Activated CD8-positive, alpha-beta T cell treated with anti-CD3 and anti-CD28 coated beads for 36 hours (primary cell): ENCODE measurements around the gene DET1. TPM values are rescaled to one million over a fixed set of nuclear protein-coding genes. Genes with fewer than 3 reads are reported as not detected.

ENCODE experiments used
- ATAC-seq: fragments of 200-7000 bp; cut with Tn5 transposase; one replicate; pipeline ENCODE4 v1.10.0; 2021; ENCODE audit warnings: mild to moderate bottlenecking, moderate library complexity
- CTCF ChIA-PET: fragments of 350-600 bp; sonication (Branson Sonifier 250); formaldehyde crosslinking; loops from one replicate; lab custom pipeline; 2021; ENCODE audit warnings: antibody characterized with exemption; lab: Charles Lee
- POLR2A ChIA-PET: fragments of 350-600 bp; sonication (Branson Sonifier 250); formaldehyde crosslinking; loops from one replicate; lab custom pipeline; 2021; ENCODE audit warnings: antibody characterized with exemption; lab: Charles Lee
- DNase-seq: peaks from one replicate; pipeline ENCODE4 v3.0.0-alpha.2; 2020
- H3K27ac Mint-ChIP-seq: one replicate; pipeline ENCODE4 v1.8.0; 2021; ENCODE audit warnings: mild to moderate bottlenecking, mixed read lengths
- H3K27me3 Mint-ChIP-seq: one replicate; pipeline ENCODE4 v1.8.0; 2021; ENCODE audit warnings: mixed read lengths
- H3K36me3 Mint-ChIP-seq: one replicate; pipeline ENCODE4 v1.8.0; 2021; ENCODE audit warnings: low read depth, mixed read lengths
- H3K4me1 Mint-ChIP-seq: one replicate; pipeline ENCODE4 v1.8.0; 2021; ENCODE audit warnings: low read depth, mixed read lengths
- H3K4me3 Mint-ChIP-seq: one replicate; pipeline ENCODE4 v1.8.0; 2021; ENCODE audit warnings: mild to moderate bottlenecking, moderate library complexity, mixed read lengths
- H3K9me3 Mint-ChIP-seq: one replicate; pipeline ENCODE4 v1.8.0; 2021; ENCODE audit warnings: mixed read lengths
- CTCF ChIP-seq: fragments of 200-600 bp; IDR thresholded peaks from one replicate; pipeline ENCODE4 v1.8.0; 2022; ENCODE audit warnings: antibody characterized with exemption, mild to moderate bottlenecking
- intact Hi-C: fragments of 100-400 bp; cut with micrococcal nuclease; formaldehyde crosslinking; loops from one replicate; pipeline ENCODE4 v1.10.0; 2022
- total RNA-seq, 2 experiments: library from RNA; stranded (reverse); gene quantifications; one replicate each; pipeline ENCODE4 v1.2.3, GENCODE V29; 2021

DET1 gene
- total RNA-seq, 2 experiments from 2014 or later = 2.1 to 2.6 TPM

- TF ChIP-seq CTCF = no peak
- ChIA-PET CTCF (no interaction called here), POLR2A (no interaction called here)
- Mint-ChIP-seq H3K4me1 (peaks cover 6% of the 10 kb centered on the region), H3K36me3 (peaks cover 18% of the 10 kb centered on the region), H3K27me3 (no peaks in the 10 kb centered on the region), H3K9me3 (no peaks in the 10 kb centered on the region), H3K27ac (no peak overlapping the region), H3K4me3 (no peak overlapping the region)
- intact Hi-C loops = no loop called here
- DNase-seq = no peak
- no peak for ATAC-seq
These were observed 37.2 kb downstream of the DET1 start for GRCh38 chr15:88509321-88509720.

- intact Hi-C loops = no loop called here
- POLR2A ChIA-PET = no interaction called here
- no peak overlapping the region for H3K4me3 Mint-ChIP-seq
These were observed 39.9 kb downstream of the DET1 start for GRCh38 chr15:88506628-88507027.

DNA sequence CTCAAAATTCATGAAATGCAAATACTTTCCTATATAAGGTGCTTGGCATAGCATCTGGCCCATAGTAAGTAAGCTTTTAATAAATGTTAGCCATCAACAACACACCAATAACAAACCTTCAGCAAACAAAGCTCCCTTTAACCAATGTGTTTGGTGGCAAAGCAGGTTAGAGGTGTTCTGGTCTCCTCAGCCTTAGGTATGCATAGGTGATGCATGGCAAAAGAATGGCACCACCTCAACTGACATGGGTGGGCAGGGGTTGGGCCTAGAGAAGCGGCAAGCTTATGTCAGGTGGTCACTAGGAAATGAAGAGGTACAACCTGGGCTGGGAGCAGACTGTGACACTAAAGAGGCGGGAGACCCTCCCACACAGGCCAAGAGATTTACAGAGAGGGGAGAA is 40.8 kb downstream of the DET1 start:
- H3K36me3 Mint-ChIP-seq = peaks cover 15% of the 10 kb centered on the region
- intact Hi-C loops = no loop called here
- no peak for DNase-seq

More at GRCh38 chr15:88506628-88507027, 39.9 kb downstream of the DET1 start:
- peaks cover 6% of the 10 kb centered on the region for H3K4me1 Mint-ChIP-seq
- DNase-seq (no peak), ATAC-seq (no peak)
- CTCF ChIA-PET = no interaction called here
- H3K36me3 Mint-ChIP-seq = peaks cover 21% of the 10 kb centered on the region
- TF ChIP-seq CTCF = no peak
- H3K27me3 Mint-ChIP-seq = no peaks in the 10 kb centered on the region
- H3K27ac Mint-ChIP-seq = no peak overlapping the region
- no peaks in the 10 kb centered on the region for H3K9me3 Mint-ChIP-seq

GRCh38 chr15:88504445-88504844 is 42.0 kb downstream of the DET1 start:
- DNase-seq (no peak), ATAC-seq (no peak)
- H3K9me3 Mint-ChIP-seq = no peaks in the 10 kb centered on the region
- H3K27ac Mint-ChIP-seq = no peak overlapping the region
- no peak for TF ChIP-seq CTCF
- no peaks in the 10 kb centered on the region for H3K4me1 Mint-ChIP-seq
- H3K27me3 Mint-ChIP-seq = no peaks in the 10 kb centered on the region
- CTCF ChIA-PET = interaction anchor here (0.6 kb wide), 1 partner anchor 261 kb away, joined by 4 read pairs; no protein-coding TSS in a partner anchor
- POLR2A ChIA-PET = no interaction called here
- no peak overlapping the region for H3K4me3 Mint-ChIP-seq
- peaks cover 10% of the 10 kb centered on the region for H3K36me3 Mint-ChIP-seq
- intact Hi-C loops = no loop called here

More for the DNA sequence above, 40.8 kb downstream of the DET1 start:
- Mint-ChIP-seq H3K27me3 (no peaks in the 10 kb centered on the region), H3K4me3 (no peak overlapping the region), H3K4me1 (peaks cover 6% of the 10 kb centered on the region), H3K27ac (no peak overlapping the region), H3K9me3 (no peaks in the 10 kb centered on the region)
- ATAC-seq = no peak
- ChIA-PET POLR2A (no interaction called here), CTCF (no interaction called here)
- TF ChIP-seq CTCF = no peak

DNA sequence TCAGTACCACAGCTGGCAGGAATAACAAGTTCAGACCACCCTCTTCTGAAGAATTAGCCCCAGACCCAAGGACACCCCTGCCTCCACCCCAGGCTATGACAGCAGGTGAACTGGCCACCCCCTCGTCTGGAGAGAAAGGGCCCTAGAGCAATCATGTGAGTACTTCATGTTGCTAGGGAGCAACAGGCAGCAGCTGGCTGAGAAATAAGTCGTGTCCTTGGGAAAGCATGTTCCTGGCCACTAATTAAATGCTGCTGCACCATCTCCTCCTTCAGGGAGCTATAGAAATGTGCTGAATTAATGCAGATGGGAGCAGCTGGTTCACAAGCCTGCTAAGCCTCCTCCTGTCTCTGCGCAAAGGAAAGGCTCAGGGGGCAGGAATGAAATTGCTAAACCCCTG is 47.5 kb downstream of the DET1 start:
- POLR2A ChIA-PET = no interaction called here

More for the DNA sequence above, 47.5 kb downstream of the DET1 start:
- ATAC-seq (no peak), DNase-seq (no peak)
- no peak overlapping the region for H3K4me3 Mint-ChIP-seq
- no peak for TF ChIP-seq CTCF
- H3K27ac Mint-ChIP-seq = no peak overlapping the region
- CTCF ChIA-PET = interaction anchor here (1.0 kb wide), 1 partner anchor 22 kb away, joined by 3 read pairs; no protein-coding TSS in a partner anchor
- no peaks in the 10 kb centered on the region for H3K27me3 Mint-ChIP-seq
- H3K36me3 Mint-ChIP-seq = peaks cover 3% of the 10 kb centered on the region
- H3K4me1 Mint-ChIP-seq = no peaks in the 10 kb centered on the region
- intact Hi-C loops = no loop called here
- H3K9me3 Mint-ChIP-seq = no peaks in the 10 kb centered on the region
